Body of pancreas (tissue), 4 donors: ENCODE measurements around the gene ADH7.

Source experiments
- POLR2A ChIP-seq, 3 donors: fragments of 450-650 bp; IDR thresholded peaks; one replicate each; pipeline ENCODE4 v1.6.1; 2016; ENCODE audit warnings: antibody characterized with exemption in 3 of 3, mild to moderate bottlenecking in 2 of 3
- TF ChIP-seq, protein P1 (sequence below), 7 experiments: fragments of 450-650 bp in 4 of 7; fragments of 200-600 bp in 3 of 7; sonication (generic) in 3 of 7; IDR thresholded peaks; one replicate each; pipeline ENCODE4 v1.5.1; 2016 to 2019; ENCODE audit warnings: antibody characterized with exemption in 7 of 7

DNA sequence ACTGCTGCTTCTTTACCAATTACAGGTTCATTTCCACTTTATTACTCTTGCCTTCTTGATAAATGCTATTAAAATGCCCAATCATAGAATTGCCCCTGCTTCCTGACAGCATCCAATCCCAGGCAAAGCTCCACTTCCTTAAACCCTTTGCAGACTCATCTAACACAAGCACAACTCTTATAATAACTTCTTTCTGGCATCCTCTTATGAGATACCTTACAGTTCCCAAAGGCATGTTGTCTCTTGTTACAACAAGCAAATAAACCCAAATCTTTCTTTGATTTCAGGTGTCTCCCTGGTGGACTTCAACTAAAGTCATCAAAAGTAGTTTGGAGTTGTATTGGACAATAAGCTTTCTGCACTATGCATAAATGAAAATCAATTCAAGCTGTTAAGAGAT lies 22.5 kb upstream of the ADH7 start:
- TF ChIP-seq, protein P1, sequence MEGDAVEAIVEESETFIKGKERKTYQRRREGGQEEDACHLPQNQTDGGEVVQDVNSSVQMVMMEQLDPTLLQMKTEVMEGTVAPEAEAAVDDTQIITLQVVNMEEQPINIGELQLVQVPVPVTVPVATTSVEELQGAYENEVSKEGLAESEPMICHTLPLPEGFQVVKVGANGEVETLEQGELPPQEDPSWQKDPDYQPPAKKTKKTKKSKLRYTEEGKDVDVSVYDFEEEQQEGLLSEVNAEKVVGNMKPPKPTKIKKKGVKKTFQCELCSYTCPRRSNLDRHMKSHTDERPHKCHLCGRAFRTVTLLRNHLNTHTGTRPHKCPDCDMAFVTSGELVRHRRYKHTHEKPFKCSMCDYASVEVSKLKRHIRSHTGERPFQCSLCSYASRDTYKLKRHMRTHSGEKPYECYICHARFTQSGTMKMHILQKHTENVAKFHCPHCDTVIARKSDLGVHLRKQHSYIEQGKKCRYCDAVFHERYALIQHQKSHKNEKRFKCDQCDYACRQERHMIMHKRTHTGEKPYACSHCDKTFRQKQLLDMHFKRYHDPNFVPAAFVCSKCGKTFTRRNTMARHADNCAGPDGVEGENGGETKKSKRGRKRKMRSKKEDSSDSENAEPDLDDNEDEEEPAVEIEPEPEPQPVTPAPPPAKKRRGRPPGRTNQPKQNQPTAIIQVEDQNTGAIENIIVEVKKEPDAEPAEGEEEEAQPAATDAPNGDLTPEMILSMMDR (IDR thresholded peaks at IDR 0.05): no peak
- TF ChIP-seq POLR2A (IDR thresholded peaks at IDR 0.05): no peak
